GM19035 (cell line): ENCODE results near the gene SELENOH.

Source experiments
- ATAC-seq: cut with Tn5 transposase; IDR thresholded peaks from one replicate; pipeline ENCODE4 v1.9.1; 2021; ENCODE audit not compliant: unreplicated experiment

Gene SELENOH

DNA sequence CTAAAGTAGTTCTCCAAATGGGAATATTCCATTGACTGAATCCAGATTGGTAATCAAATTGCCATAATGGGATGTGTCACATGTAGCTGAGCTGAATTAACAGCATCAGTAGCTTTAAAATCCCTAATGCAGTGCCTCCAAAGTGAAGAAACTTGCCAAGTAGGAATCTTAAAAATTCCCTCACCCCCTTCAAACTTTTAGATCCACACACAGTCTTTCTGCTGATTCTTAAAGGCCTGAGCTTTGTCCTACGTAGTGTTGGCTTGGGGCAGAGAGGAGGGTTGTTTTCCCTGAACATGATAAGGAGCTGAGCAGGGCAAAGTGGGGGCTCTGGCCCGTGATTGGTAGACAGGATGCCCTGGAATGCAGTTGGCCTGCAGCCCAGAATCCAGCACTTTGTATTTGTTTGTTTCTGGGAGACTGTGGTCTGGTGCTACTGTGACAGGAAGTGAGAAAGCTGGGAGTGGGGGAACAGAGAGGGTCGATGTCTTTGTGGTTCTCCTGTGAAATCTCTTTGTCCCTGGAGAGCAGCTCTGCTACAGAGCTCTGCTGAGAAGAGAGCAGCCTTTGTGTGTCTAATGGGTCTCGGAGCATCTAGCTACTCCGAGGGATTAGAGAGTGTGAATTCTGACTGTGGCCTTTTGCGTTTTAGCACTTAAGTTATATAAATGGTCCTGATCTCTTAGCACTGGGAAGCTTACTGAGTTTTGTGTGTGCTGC is 37.2 kb downstream of the SELENOH start:
- ATAC-seq = no peak

DNA sequence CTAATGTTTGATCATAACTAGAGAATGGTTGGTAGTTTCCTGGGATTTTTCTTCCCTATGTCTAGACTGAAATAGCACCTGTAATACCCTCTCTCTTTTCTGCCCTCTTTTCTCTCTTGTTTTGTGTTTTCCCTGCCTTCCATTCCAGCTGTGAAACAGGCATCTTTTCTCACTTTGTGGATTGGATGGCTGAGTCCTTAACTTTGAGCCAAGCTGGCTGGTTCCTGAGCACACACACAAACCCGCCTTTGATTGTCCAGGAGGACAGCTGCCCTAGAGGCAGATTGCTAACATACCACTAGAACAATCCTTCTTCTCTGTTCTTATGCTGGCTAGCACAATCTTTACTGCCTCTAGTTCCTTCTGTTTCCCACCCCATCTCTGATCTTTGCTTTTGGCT is 38.0 kb downstream of the SELENOH start:
- no peak for ATAC-seq

DNA sequence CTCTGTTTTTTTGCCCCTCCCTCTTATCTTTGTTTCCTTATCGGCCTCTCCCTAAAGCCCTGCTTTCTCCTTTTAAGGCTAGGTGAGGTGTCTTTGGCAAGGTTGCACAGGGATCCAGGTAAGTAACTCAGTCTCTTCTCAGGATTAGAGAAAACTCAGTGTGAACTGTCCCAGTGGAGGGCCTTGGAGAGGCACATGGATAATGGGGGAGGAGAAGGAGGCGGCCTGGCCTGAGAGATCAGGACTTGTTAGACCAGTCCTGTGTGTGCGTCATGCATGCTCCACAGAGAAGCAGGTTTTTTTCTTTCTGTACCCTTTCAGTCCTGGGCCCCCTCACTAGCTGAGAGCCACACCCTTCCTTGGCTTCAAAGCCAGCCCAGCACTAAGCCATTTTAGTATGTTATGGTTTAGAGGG is 40.2 kb downstream of the SELENOH start:
- ATAC-seq = no peak

DNA sequence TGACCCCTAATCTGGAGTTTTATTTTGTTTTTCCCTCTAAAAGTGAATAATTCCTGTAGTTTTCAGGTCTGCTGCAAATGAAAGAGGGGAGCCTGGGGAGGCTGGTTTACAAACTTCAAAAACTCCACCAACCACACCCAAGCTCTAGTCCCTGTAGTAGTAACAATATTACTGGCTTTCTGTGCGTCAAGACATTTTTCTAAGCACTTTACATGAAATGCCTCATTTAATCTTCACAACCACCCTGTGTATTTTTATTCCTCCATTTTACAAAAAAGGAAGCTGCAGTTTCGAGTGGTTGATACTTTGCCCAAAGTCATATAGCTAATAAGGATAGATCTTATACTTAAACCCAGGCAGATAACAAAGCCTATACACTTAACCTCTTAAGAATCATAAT is 43.8 kb downstream of the SELENOH start:
- no peak for ATAC-seq

DNA sequence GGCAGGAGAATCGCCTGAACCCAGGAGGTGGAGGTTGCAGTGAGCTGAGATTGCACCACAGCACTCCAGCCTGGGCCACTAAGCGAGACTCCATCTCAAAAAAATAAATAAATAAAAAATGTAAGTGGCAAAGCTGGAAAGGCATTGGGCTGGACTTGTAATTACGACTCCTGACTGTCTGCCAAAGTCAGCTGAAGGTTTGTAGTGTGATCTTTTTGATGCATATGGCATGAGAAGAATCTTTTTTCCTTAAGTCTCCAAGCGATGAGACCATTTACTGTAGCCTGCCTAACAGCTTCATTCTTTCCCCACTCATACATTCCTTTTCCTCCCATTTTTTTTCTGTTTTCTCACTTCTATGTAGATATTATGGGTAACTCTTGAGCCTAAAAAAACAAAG is 45.1 kb downstream of the SELENOH start:
- no peak for ATAC-seq

DNA sequence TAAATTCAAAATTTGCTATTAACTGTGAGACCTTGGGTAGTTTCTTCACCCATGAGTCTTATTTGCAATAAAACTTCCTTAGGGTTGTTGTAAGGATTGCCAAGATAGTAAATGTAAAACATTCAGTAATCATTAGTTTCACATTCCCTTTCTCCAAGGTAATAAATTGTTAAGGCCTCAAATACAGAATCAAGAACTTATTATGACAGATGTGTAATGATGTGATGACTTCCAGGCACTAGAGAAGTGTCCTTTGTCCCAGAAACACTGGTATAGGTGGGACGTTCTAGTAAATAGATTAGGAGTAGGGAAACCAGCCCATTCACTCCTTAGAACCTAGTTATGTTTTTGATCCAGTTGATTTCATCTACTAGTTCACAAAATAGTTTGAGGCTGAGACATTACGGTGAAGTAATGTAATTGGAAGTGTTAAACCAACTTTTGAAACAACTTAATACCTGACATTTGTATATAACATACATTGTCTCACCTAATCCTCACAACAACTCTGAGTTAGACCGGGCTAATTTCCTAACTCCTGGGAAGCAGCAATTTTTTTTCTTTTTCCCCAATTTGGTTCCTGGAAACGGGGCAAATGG is 45.8 kb downstream of the SELENOH start:
- ATAC-seq = no peak

DNA sequence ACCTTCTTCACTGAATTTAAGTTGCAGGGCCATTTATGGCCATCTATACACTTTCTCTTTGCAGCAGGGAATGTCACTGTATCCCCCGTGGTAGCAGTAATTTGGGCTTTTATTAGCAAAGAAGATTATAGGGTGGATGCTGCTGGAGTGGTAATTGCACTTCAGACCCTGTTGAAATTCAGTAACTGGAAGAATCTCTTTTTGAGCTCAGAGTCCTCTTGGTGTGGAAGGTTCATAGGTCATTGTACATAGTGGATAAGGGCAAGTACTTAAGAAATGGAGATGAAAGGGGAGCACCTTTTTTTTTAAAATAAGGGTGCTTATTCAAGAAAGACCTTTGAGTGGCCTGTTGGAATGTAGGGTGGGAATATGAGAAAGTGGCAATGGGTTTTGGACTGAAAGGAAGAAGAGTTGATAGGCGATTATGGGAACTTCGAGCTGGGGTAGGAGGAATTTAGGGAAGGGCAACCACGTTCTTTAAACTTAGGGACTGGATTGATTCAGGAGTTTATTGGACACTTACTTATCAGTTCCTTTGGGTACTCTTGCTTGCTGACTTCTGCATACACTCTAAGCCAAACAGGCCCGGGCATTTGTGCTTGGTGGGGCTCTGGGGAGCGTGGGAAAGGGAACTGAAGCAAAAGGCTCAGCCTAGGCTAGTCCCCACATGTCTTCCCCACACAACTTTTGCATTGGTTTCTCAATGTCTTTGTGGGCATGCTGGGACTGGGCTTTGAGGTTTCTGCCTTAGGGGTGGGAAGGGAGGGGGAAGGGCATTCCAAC is 46.8 kb downstream of the SELENOH start:
- ATAC-seq = no peak

DNA sequence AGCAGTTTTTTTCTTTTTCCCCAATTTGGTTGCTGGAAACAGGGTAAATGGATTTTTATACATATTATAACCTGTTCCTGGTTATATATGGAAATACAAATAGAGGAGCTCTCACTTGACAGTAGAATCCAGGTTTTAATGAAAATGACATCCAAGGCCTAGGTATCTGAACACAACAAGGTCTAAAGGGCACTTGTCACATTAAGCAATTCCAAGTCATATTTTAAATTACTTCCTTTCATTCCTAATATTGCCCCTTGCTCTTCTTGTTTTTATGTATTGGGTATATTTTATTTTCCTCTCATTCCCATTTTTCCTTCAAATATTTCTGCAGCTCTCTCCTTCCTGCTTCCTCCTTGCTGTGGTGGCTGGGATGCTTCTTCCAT is 47.4 kb downstream of the SELENOH start:
- ATAC-seq = no peak

DNA sequence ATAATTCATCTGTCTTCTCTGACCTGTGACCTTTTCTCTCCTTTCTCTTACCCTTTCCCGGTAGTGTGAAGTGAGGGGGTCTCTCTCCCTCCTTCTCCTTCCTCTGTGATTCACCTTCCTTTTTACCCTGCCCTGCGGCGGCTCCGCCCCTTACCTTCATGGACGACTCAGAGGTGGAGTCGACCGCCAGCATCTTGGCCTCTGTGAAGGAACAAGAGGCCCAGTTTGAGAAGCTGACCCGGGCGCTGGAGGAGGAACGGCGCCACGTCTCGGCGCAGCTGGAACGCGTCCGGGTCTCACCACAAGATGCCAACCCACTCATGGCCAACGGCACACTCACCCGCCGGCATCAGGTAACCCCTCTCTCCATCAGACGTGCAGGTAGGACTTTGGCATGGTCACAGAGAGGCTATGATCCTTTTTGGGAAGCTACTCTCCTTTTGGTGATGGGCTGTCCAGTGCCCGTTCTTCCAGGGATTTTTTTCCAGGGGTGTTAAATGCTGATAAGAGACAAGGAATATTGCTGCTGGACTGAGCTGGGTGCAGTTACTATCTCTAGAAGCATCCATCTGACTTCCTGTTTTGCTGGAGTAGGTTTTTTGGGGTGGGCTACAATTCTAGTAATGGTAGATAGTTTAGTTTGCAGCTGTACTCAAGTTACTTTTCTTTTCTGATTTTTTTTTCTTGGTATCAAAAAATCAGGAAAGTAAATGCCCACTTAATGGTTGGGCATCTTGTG is 50.2 kb downstream of the SELENOH start:
- no peak for ATAC-seq

DNA sequence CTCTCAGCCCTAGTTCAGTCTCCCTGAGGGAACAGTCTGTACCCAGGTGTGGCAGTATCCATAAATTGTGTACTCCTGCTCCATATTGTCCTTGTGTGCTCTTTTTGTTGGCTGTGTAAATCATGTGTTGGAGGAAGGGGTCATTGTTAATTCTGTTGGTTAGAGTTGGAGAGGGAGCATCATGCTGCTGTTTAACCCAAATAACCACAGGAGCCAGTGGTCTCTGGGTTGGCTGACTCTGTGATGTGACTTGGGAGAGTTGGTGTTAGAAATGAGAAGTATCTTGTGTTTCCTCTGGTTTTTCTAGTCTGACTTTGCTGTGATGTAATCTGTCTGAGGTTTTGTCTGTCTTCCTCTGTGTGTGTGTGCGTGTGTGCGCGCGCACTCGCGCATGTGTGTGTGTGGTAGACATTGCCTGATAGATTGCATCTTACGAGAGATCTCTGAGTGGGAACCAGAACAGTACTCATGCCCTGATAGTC is 50.8 kb downstream of the SELENOH start:
- peak; percentile 78 for ATAC-seq

DNA sequence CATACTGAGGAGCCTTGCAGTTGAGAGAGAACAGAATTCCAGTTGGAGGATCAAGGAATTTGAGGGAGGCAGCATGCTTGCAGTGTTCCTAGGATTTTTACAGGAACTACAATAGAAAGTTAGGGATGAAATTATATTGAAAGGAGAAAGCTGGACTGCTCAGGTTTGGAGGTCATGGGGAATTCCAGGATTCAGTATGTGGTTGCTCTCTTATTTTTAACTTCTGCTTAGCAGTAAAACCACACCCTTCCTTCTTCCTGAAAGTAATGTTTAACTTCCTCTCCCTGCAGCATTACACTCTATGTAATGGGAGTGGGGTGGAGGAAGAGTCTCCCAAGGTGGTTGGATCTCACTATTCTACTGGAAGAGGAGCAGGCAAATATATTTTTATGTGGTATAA is 51.6 kb downstream of the SELENOH start:
- no peak for ATAC-seq
